DND-41 (cell line): ENCODE data around the gene CMSS1.

ENCODE experiments used
- ATAC-seq: fragments of 200-7000 bp; cut with Tn5 transposase; 3 replicates; pipeline ENCODE4 v1.9.1; 2021; ENCODE audit warnings: low read depth; ENCODE audit not compliant: insufficient read depth
- DNase-seq: peaks from one replicate; pipeline ENCODE4 v3.0.0-alpha.2; 2020
- H2AFZ ChIP-seq: 2 replicates; pipeline ENCODE4 v1.6.0; 2012; ENCODE audit warnings: low read depth, low read length
- H3K27ac ChIP-seq: 2 replicates; pipeline ENCODE4 v1.5.1; 2012; ENCODE audit warnings: low read length, inconsistent platforms
- H3K27me3 ChIP-seq: fragments of 200-600 bp; sonication (generic); 2 replicates; pipeline ENCODE4 v1.6.0; 2012; ENCODE audit warnings: low read length, mild to moderate bottlenecking, inconsistent platforms; ENCODE audit not compliant: insufficient read depth, poor library complexity
- H3K36me3 ChIP-seq: 2 replicates; pipeline ENCODE4 v1.5.1; 2012; ENCODE audit warnings: low read length, inconsistent platforms; ENCODE audit not compliant: insufficient read depth
- H3K4me1 ChIP-seq: 2 replicates; pipeline ENCODE4 v1.5.1; 2012; ENCODE audit warnings: mild to moderate bottlenecking, low read length; ENCODE audit not compliant: insufficient read depth
- H3K4me2 ChIP-seq: 2 replicates; pipeline ENCODE4 v1.6.0; 2012; ENCODE audit warnings: mild to moderate bottlenecking, moderate library complexity, low read length, inconsistent platforms; ENCODE audit not compliant: insufficient read depth
- H3K4me3 ChIP-seq, 2 experiments: fragments of 200-600 bp in 1 of 2; shearing (Covaris generic) in 1 of 2; 2 replicates each; pipeline ENCODE4 v1.5.1; 2012 to 2016; ENCODE audit warnings: inconsistent platforms in 2 of 2, low read length in 2 of 2, mild to moderate bottlenecking in 2 of 2, low read depth in 1 of 2, moderate library complexity in 1 of 2
- H3K79me2 ChIP-seq: 2 replicates; pipeline ENCODE4 v1.6.0; 2012; ENCODE audit warnings: low read length, inconsistent platforms; ENCODE audit not compliant: insufficient read depth
- H3K9ac ChIP-seq: 2 replicates; pipeline ENCODE4 v1.6.0; 2012; ENCODE audit warnings: low read depth, mild to moderate bottlenecking, inconsistent platforms, low read length, moderate library complexity
- H3K9me3 ChIP-seq: 2 replicates; pipeline ENCODE4 v1.5.1; 2012; ENCODE audit warnings: low read length, moderate library complexity, mild to moderate bottlenecking, inconsistent platforms; ENCODE audit not compliant: insufficient read depth, severe bottlenecking
- H4K20me1 ChIP-seq: 2 replicates; pipeline ENCODE4 v1.6.0; 2012; ENCODE audit warnings: low read length; ENCODE audit not compliant: insufficient read depth
- EZH2 ChIP-seq: IDR thresholded peaks from 3 replicates; pipeline ENCODE4 v1.6.1; 2012; ENCODE audit warnings: borderline replicate concordance, low read depth, mild to moderate bottlenecking, moderate library complexity, low read length, inconsistent platforms; ENCODE audit not compliant: severe bottlenecking
- TF ChIP-seq, protein P1 (sequence below): IDR thresholded peaks from 2 replicates; pipeline ENCODE4 v1.5.1; 2012; ENCODE audit warnings: borderline replicate concordance, low read length, moderate library complexity, mild to moderate bottlenecking; ENCODE audit not compliant: poor library complexity, severe bottlenecking; ENCODE audit errors: extremely low read depth

The CMSS1 gene

GRCh38 chr3:100001083-100001482, 183.4 kb downstream of the CMSS1 start:
- Histone ChIP-seq H3K4me3 (no peak overlapping the region), H3K9ac (no peak overlapping the region), H3K4me1 (no peaks in the 10 kb centered on the region), H3K9me3 (no peaks in the 10 kb centered on the region), H2AFZ (no peak overlapping the region), H3K27me3 (no peaks in the 10 kb centered on the region), H3K79me2 (no peaks in the 10 kb centered on the region), H3K4me2 (no peak overlapping the region), H4K20me1 (no peaks in the 10 kb centered on the region), H3K36me3 (no peaks in the 10 kb centered on the region), H3K27ac (no peak overlapping the region)
- DNase-seq (no peak), ATAC-seq (no peak)
- TF ChIP-seq, protein P1, sequence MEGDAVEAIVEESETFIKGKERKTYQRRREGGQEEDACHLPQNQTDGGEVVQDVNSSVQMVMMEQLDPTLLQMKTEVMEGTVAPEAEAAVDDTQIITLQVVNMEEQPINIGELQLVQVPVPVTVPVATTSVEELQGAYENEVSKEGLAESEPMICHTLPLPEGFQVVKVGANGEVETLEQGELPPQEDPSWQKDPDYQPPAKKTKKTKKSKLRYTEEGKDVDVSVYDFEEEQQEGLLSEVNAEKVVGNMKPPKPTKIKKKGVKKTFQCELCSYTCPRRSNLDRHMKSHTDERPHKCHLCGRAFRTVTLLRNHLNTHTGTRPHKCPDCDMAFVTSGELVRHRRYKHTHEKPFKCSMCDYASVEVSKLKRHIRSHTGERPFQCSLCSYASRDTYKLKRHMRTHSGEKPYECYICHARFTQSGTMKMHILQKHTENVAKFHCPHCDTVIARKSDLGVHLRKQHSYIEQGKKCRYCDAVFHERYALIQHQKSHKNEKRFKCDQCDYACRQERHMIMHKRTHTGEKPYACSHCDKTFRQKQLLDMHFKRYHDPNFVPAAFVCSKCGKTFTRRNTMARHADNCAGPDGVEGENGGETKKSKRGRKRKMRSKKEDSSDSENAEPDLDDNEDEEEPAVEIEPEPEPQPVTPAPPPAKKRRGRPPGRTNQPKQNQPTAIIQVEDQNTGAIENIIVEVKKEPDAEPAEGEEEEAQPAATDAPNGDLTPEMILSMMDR = no peak

- Histone ChIP-seq H3K9ac (no peak overlapping the region), H3K9me3 (no peaks in the 10 kb centered on the region), H2AFZ (no peak overlapping the region), H3K79me2 (no peaks in the 10 kb centered on the region), H3K36me3 (no peaks in the 10 kb centered on the region), H4K20me1 (no peaks in the 10 kb centered on the region), H3K4me3 (no peak overlapping the region), H3K27me3 (no peaks in the 10 kb centered on the region), H3K4me2 (no peak overlapping the region), H3K27ac (no peak overlapping the region), H3K4me1 (no peaks in the 10 kb centered on the region)
- DNase-seq (no peak), ATAC-seq (no peak)
- no peak for TF ChIP-seq EZH2
- TF ChIP-seq, protein P1 = no peak
Observed at GRCh38 chr3:100001526-100002270, 184.0 kb downstream of the CMSS1 start.

DNA sequence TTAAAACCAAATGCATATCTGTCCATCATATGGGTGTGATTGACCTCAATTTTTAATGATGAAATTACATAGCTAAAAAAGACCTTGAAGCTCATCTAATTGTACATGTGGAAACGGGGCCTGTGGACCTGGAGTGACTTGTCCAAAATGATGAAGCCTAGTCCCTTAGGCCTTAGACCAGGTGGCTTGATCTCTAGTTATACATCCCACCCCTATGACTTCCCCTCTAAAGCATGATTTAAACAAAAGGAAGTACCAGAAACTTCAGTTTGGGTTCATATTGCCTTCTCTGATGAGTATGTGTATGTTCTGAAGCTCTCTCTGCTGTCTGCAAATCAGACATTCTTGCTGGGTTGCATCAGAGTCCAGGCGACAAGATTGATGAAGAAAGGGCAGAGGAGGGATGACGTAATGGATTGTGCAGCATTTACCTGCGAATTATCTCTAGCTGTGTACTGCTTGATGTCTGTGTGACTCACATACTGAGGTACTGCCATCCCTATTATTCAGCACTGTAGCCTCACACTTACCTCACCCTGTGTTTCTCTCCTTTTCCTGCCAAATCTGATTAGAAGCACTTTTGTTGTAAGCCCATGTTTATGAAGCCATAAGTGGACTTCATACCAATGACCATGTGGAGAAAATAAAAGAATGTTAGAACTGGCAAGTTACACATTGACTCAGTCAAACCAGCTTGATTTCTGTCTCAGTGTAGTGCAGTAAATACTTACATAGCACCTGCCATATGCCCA, 185.1 kb downstream of the CMSS1 start:
- H3K27ac ChIP-seq = no peak overlapping the region
- H3K36me3 ChIP-seq = no peaks in the 10 kb centered on the region
- no peaks in the 10 kb centered on the region for H3K79me2 ChIP-seq
- H3K4me2 ChIP-seq = no peak overlapping the region
- ATAC-seq = no peak
- H3K4me3 ChIP-seq = no peak overlapping the region
- H4K20me1 ChIP-seq = no peaks in the 10 kb centered on the region
- no peak overlapping the region for H3K9ac ChIP-seq
- no peak overlapping the region for H2AFZ ChIP-seq
- no peak for TF ChIP-seq EZH2
- no peaks in the 10 kb centered on the region for H3K9me3 ChIP-seq
- H3K4me1 ChIP-seq = no peaks in the 10 kb centered on the region
- H3K27me3 ChIP-seq = no peaks in the 10 kb centered on the region
- no peak for DNase-seq
